MM.1S (cell line): ENCODE data around the gene NUAK2.

Experiments
- DNase-seq: peaks from one replicate; pipeline ENCODE4 v3.0.0-alpha.2; 2015
- H2AFZ ChIP-seq: fragments of 300-600 bp; sonication (generic); 2 replicates; pipeline ENCODE4 v1.6.0; 2016; ENCODE audit warnings: antibody characterized with exemption, low read length
- H3F3A ChIP-seq: fragments of 300-600 bp; sonication (generic); 2 replicates; pipeline ENCODE4 v1.6.1; 2016; ENCODE audit warnings: mild to moderate bottlenecking, antibody characterized with exemption, low read length, moderate library complexity, mixed read lengths; ENCODE audit not compliant: insufficient read depth
- H3K27ac ChIP-seq: fragments of 300-600 bp; sonication (generic); 2 replicates; pipeline ENCODE4 v1.5.1; 2016; ENCODE audit warnings: mild to moderate bottlenecking, low read length
- H3K27me3 ChIP-seq: fragments of 300-600 bp; sonication (generic); replicated peaks from 2 replicates; pipeline ENCODE4 v1.6.0; 2016; ENCODE audit warnings: low read length; ENCODE audit not compliant: insufficient read depth
- H3K36me3 ChIP-seq: fragments of 300-600 bp; sonication (generic); replicated peaks from 2 replicates; pipeline ENCODE4 v1.6.1; 2016; ENCODE audit warnings: mild to moderate bottlenecking, low read length, mixed read lengths; ENCODE audit not compliant: insufficient read depth
- H3K4me1 ChIP-seq: fragments of 300-600 bp; sonication (generic); 2 replicates; pipeline ENCODE4 v1.6.1; 2016; ENCODE audit warnings: low read length, mixed read lengths
- H3K4me2 ChIP-seq: fragments of 300-600 bp; sonication (generic); 2 replicates; pipeline ENCODE4 v1.6.0; 2016; ENCODE audit warnings: low read depth, low read length
- H3K4me3 ChIP-seq: fragments of 300-600 bp; sonication (generic); 2 replicates; pipeline ENCODE4 v1.5.1; 2016; ENCODE audit warnings: low read length, mixed read lengths
- H3K79me2 ChIP-seq: fragments of 300-600 bp; sonication (generic); 2 replicates; pipeline ENCODE4 v1.6.1; 2016; ENCODE audit warnings: mixed run types, low read length, mixed read lengths
- H3K9ac ChIP-seq: fragments of 300-600 bp; sonication (generic); 2 replicates; pipeline ENCODE4 v1.6.1; 2016; ENCODE audit warnings: low read length, mixed read lengths
- H3K9me2 ChIP-seq: fragments of 300-600 bp; sonication (generic); replicated peaks from 2 replicates; pipeline ENCODE4 v1.6.1; 2016; ENCODE audit warnings: mild to moderate bottlenecking, low read length, mixed read lengths; ENCODE audit not compliant: insufficient read depth
- H3K9me3 ChIP-seq: fragments of 300-600 bp; sonication (generic); replicated peaks from 2 replicates; pipeline ENCODE4 v1.6.1; 2016; ENCODE audit warnings: mild to moderate bottlenecking, low read length, mixed read lengths; ENCODE audit not compliant: insufficient read depth
- H4K20me1 ChIP-seq: fragments of 300-600 bp; sonication (generic); 2 replicates; pipeline ENCODE4 v1.6.1; 2016; ENCODE audit warnings: mild to moderate bottlenecking, low read length, moderate library complexity, mixed read lengths; ENCODE audit not compliant: insufficient read depth
- CTCF ChIP-seq: fragments of 300-600 bp; sonication (generic); IDR thresholded peaks from 2 replicates; pipeline ENCODE4 v1.5.1; 2016; ENCODE audit warnings: antibody characterized with exemption, low read length, mixed read lengths
- EZH2 ChIP-seq: fragments of 300-600 bp; sonication (generic); optimal IDR thresholded peaks from 2 replicates; pipeline ENCODE3; 2017; ENCODE audit warnings: low read depth, mild to moderate bottlenecking, antibody characterized with exemption, low read length, mixed read lengths
- EZH2phosphoT487 ChIP-seq: fragments of 300-600 bp; sonication (generic); IDR thresholded peaks from 2 replicates; pipeline ENCODE4 v1.6.1; 2018; ENCODE audit warnings: antibody characterized with exemption, low read length

The NUAK2 gene

GRCh38 chr1:205258261-205258691 is 63.3 kb downstream of the NUAK2 start:
- peaks cover 81% of the 10 kb centered on the region for H3K79me2 ChIP-seq
- TF ChIP-seq EZH2phosphoT487: no peak
- no peak; the same call in 1 of the 2 replicates for TF ChIP-seq CTCF
- no peak for TF ChIP-seq EZH2
- no peaks in the 10 kb centered on the region for H4K20me1 ChIP-seq
- no peaks in the 10 kb centered on the region for H3K9me2 ChIP-seq
- peaks cover 43% of the 10 kb centered on the region for H3K4me1 ChIP-seq
- no peaks in the 10 kb centered on the region for H3K9me3 ChIP-seq
- peaks cover 11% of the 10 kb centered on the region; the same call in 1 of the 2 replicates for H3F3A ChIP-seq
- H3K27ac ChIP-seq: no peak overlapping the region
- no peak overlapping the region for H3K9ac ChIP-seq
- H2AFZ ChIP-seq: no peak overlapping the region
- H3K36me3 ChIP-seq: no peaks in the 10 kb centered on the region
- no peak overlapping the region for H3K4me3 ChIP-seq
- no peaks in the 10 kb centered on the region for H3K27me3 ChIP-seq
- no peak for DNase-seq
- no peak overlapping the region for H3K4me2 ChIP-seq

DNA sequence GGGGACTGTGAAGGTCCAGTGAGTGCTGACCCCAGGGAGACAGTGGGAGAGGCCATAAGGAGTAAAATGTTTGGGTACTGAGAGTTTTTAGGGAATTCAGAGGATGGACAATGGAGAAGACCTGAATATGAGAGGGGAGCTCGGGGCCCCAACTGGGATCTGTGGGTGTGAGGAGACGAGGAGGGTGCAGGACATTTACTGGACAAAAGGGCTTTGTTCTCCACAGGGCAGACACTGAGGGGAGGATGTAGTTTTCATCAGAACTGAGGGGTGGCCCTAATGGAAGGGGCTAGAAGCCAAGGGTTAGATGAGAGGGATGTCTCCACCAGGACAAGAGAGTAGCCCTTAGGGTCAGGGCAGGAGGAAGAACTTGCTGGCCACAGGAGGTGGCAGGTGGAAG is 63.8 kb downstream of the NUAK2 start:
- H3F3A ChIP-seq: peaks cover 11% of the 10 kb centered on the region; the same call in 1 of the 2 replicates
- no peaks in the 10 kb centered on the region for H4K20me1 ChIP-seq
- no peaks in the 10 kb centered on the region for H3K9me2 ChIP-seq
- peaks cover 78% of the 10 kb centered on the region for H3K79me2 ChIP-seq
- no peak for DNase-seq
- no peaks in the 10 kb centered on the region for H3K9me3 ChIP-seq
- no peaks in the 10 kb centered on the region for H3K36me3 ChIP-seq
- H3K4me1 ChIP-seq: peaks cover 43% of the 10 kb centered on the region
- no peak overlapping the region for H3K4me2 ChIP-seq
- H3K27ac ChIP-seq: no peak overlapping the region
- TF ChIP-seq EZH2: no peak
- TF ChIP-seq CTCF: no peak
- TF ChIP-seq EZH2phosphoT487: no peak
- no peak overlapping the region for H3K4me3 ChIP-seq
- no peak overlapping the region for H2AFZ ChIP-seq
- no peaks in the 10 kb centered on the region for H3K27me3 ChIP-seq
- H3K9ac ChIP-seq: no peak overlapping the region

GRCh38 chr1:205256951-205257625 is 64.5 kb downstream of the NUAK2 start:
- Histone ChIP-seq H3K9me3 (no peaks in the 10 kb centered on the region), H3K79me2 (peaks cover 71% of the 10 kb centered on the region), H3K27me3 (no peaks in the 10 kb centered on the region), H3K27ac (no peak overlapping the region), H4K20me1 (no peaks in the 10 kb centered on the region), H3K9me2 (no peaks in the 10 kb centered on the region), H3K4me1 (peaks cover 45% of the 10 kb centered on the region), H3K36me3 (no peaks in the 10 kb centered on the region), H3K9ac (no peak overlapping the region), H2AFZ (no peak overlapping the region), H3K4me3 (no peak overlapping the region), H3K4me2 (no peak overlapping the region), H3F3A (peaks cover 11% of the 10 kb centered on the region; the same call in 1 of the 2 replicates)
- no peak for DNase-seq
- no peak for TF ChIP-seq EZH2phosphoT487
- TF ChIP-seq CTCF: no peak
